ENCODE data around the gene PRKCE. TPM values are rescaled to one million over a fixed set of nuclear protein-coding genes. Genes with fewer than 3 reads are reported as not detected.

Gene PRKCE
- total RNA-seq, 1 experiment from 2014 or later = 14.8 TPM

GRCh38 chr2:45888641-45889040 is 237.2 kb downstream of the PRKCE start:
- Histone ChIP-seq H3K4me3 (replicated peaks in 1 of 2; ENCODE audit: low read depth in 1 of 2, low read length in 2 of 2) (no peak overlapping the region), H3K9ac (ENCODE audit: low read length) (no peak overlapping the region), H3K79me2 (ENCODE audit: insufficient read depth, low read length) (peaks cover 6% of the 10 kb centered on the region; the same call in 1 of the 2 replicates), H3K4me2 (ENCODE audit: low read length) (no peak overlapping the region), H3K9me3 (ENCODE audit: control insufficient read depth in 1 of 2, insufficient read depth in 1 of 2, low read depth in 1 of 2, low read length in 2 of 2) (no peaks in the 10 kb centered on the region), H3K36me3 (ENCODE audit: control insufficient read depth in 1 of 2, insufficient read depth in 2 of 2, low read length in 2 of 2) (no peaks in the 10 kb centered on the region), H3K9me2 (ENCODE audit: insufficient read depth) (no peaks in the 10 kb centered on the region), H2AFZ (ENCODE audit: low read depth, low read length, poor library complexity, severe bottlenecking) (no peak overlapping the region), H3K4me1 (ENCODE audit: control insufficient read depth in 1 of 2, insufficient read depth in 2 of 2, low read length in 2 of 2) (no peaks in the 10 kb centered on the region), H4K20me1 (ENCODE audit: insufficient read depth) (no peaks in the 10 kb centered on the region), H3K27ac (ENCODE audit: low read depth, low read length) (no peak overlapping the region), H3K27me3 (ENCODE audit: insufficient read depth, low read length) (no peaks in the 10 kb centered on the region)
- ATAC-seq = no peak
- TF ChIP-seq, protein P1, sequence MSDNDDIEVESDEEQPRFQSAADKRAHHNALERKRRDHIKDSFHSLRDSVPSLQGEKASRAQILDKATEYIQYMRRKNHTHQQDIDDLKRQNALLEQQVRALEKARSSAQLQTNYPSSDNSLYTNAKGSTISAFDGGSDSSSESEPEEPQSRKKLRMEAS (IDR thresholded peaks at IDR 0.05) = no peak
- TF ChIP-seq EZH2 (IDR thresholded peaks at IDR 0.05) (no peak), EGR1 (IDR thresholded peaks at IDR 0.05; ENCODE audit: low read depth) (no peak), CTCF (IDR thresholded peaks at IDR 0.05 in 2 of 3, conservative IDR thresholded peaks at IDR 0.05 in 1 of 3; ENCODE audit: borderline replicate concordance in 1 of 3, insufficient read depth in 1 of 3, low read depth in 2 of 3, low read length in 2 of 3) (no peak), RAD21 (IDR thresholded peaks at IDR 0.05; ENCODE audit: low read depth) (no peak), EZH2phosphoT487 (IDR thresholded peaks at IDR 0.05; ENCODE audit: borderline replicate concordance) (no peak), ELF1 (IDR thresholded peaks at IDR 0.05; ENCODE audit: borderline replicate concordance, low read depth) (no peak), ZFX (IDR thresholded peaks at IDR 0.05) (no peak)
- no TSS peak for BruUV-seq (replicated peaks)
- POLR2A ChIA-PET = no interaction called here
- intact Hi-C loops (cut with micrococcal nuclease) = no loop called here
- DNase-seq (ENCODE audit: low read depth, low spot score) = no peak
- RAD21 ChIA-PET (ENCODE audit: low non-redundant PET in 1 of 2, low total read pairs in 2 of 2, uncharacterized antibody in 2 of 2, unreplicated experiment in 2 of 2) = no interaction called here
- CTCF ChIA-PET = interaction anchor here (0.8 kb wide), 1 partner anchor 110 kb away, joined by 6 read pairs; no protein-coding TSS in a partner anchor

- RAD21 ChIA-PET (ENCODE audit: low non-redundant PET in 1 of 2, low total read pairs in 2 of 2, uncharacterized antibody in 2 of 2, unreplicated experiment in 2 of 2) = no interaction called here
- Histone ChIP-seq H3K36me3 (ENCODE audit: control insufficient read depth in 1 of 2, insufficient read depth in 2 of 2, low read length in 2 of 2) (no peaks in the 10 kb centered on the region), H3K9ac (ENCODE audit: low read length) (no peak overlapping the region), H3K79me2 (ENCODE audit: insufficient read depth, low read length) (peaks cover 6% of the 10 kb centered on the region; the same call in 1 of the 2 replicates), H3K9me2 (ENCODE audit: insufficient read depth) (no peaks in the 10 kb centered on the region), H3K27ac (ENCODE audit: low read depth, low read length) (no peak overlapping the region), H3K4me3 (replicated peaks in 1 of 2; ENCODE audit: low read depth in 1 of 2, low read length in 2 of 2) (no peak overlapping the region), H3K9me3 (ENCODE audit: control insufficient read depth in 1 of 2, insufficient read depth in 1 of 2, low read depth in 1 of 2, low read length in 2 of 2) (no peaks in the 10 kb centered on the region), H3K27me3 (ENCODE audit: insufficient read depth, low read length) (no peaks in the 10 kb centered on the region), H3K4me2 (ENCODE audit: low read length) (no peak overlapping the region), H3K4me1 (ENCODE audit: control insufficient read depth in 1 of 2, insufficient read depth in 2 of 2, low read length in 2 of 2) (no peaks in the 10 kb centered on the region), H4K20me1 (ENCODE audit: insufficient read depth) (no peaks in the 10 kb centered on the region), H2AFZ (ENCODE audit: low read depth, low read length, poor library complexity, severe bottlenecking) (no peak overlapping the region)
- intact Hi-C loops (cut with micrococcal nuclease) = no loop called here
- peak; percentile 81 for ATAC-seq
- CTCF ChIA-PET = interaction anchor here (0.8 kb wide), 1 partner anchor 110 kb away, joined by 6 read pairs; no protein-coding TSS in a partner anchor
- no peak for TF ChIP-seq ELF1 (IDR thresholded peaks at IDR 0.05; ENCODE audit: borderline replicate concordance, low read depth)
- no peak for TF ChIP-seq CEBPB (IDR thresholded peaks at IDR 0.05; ENCODE audit: low read depth)
- no peak for TF ChIP-seq POLR2A (IDR thresholded peaks at IDR 0.05; ENCODE audit: borderline replicate concordance, extremely low read depth, insufficient read depth, insufficient read length)
- no peak for TF ChIP-seq RAD21 (IDR thresholded peaks at IDR 0.05; ENCODE audit: low read depth)
- TF ChIP-seq CTCF (IDR thresholded peaks at IDR 0.05 in 2 of 3, conservative IDR thresholded peaks at IDR 0.05 in 1 of 3; ENCODE audit: borderline replicate concordance in 1 of 3, insufficient read depth in 1 of 3, low read depth in 2 of 3, low read length in 2 of 3) = peak in 2 of 3 experiments; percentile 22 to 31; a peak in 1 of 6 replicates
- DNase-seq (ENCODE audit: low read depth, low spot score) = no peak
- BruUV-seq (replicated peaks) = no TSS peak
- POLR2A ChIA-PET = no interaction called here
Observed at GRCh38 chr2:45889053-45889452, 237.6 kb downstream of the PRKCE start.
